Activated CD8-positive, alpha-beta memory T cell treated with anti-CD3 and anti-CD28 coated beads for 4 hours (primary cell): ENCODE data around the gene NLK.
"Not testable (repeated sequence)": the region's sequence is repeated elsewhere in the genome, so short reads cannot be mapped to it uniquely, and the experiment has no call there.

ENCODE experiments used
- DNase-seq, 2 donors: peaks; one replicate each; pipeline ENCODE4 v3.0.0-alpha.2; 2020; ENCODE audit warnings: low read depth in 2 of 2

The NLK gene

DNA sequence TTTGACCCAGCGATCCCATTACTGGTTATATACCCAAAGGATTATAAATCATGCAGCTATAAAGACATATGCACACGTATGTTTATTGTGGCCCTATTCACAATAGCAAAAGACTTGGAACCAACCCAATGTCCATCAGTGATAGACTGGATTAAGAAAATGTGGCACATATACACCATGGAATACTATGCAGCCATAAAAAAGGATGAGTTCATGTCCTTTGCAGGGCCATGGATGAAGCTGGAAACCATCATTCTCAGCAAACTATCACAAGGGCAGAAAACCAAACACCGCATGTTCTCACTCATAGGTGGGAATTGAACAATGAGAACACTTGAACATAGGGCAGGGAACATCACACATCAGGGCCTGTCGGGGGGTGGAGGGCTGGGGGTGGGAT lies 112.9 kb downstream of the NLK start:
- DNase-seq: not testable (repeated sequence)

- DNase-seq: no peak
Observed at GRCh38 chr17:28159004-28159403, 116.5 kb downstream of the NLK start.

DNA sequence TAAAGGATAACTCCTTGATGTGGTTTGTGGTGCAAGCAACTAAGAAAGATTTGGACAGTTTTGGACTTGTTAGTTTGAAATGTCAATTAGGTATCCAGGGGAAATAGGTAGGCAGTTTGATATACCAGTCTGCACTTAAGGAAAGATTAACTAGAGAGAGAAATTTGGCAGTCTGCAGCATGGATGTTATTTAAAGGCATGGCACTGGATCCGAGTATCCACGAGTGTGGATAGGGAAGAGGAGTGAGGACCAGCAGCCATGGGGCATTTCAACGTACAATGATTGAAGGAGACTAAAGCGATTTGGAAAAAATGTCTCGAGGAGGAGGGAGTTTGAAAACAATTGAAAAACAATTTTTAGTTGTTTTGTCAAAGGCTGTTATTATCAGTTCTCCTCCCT lies 117.4 kb downstream of the NLK start:
- no peak for DNase-seq

- no peak for DNase-seq
Observed at GRCh38 chr17:28160610-28161009, 118.1 kb downstream of the NLK start.

DNA sequence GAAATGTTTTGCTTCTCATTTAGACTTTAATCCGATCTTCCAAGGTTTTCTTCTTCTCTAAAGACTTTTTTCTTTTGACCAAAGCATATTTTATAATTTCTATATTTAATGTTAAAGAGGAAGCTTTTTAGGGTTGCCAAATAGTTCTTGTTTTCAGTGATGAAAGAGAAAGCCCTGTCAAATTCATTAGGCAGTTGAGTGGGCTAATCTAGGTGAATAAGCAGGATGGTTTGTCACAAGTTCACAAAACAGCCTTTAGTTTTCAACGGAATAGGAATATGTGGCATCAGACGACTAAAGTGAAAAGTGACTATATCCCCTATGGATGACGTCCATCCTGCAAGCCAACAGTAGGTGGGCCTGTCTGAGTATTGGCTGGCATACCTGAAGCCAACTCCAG lies 118.8 kb downstream of the NLK start:
- no peak for DNase-seq

GRCh38 chr17:28166478-28166877 lies 124.0 kb downstream of the NLK start:
- no peak for DNase-seq

DNA sequence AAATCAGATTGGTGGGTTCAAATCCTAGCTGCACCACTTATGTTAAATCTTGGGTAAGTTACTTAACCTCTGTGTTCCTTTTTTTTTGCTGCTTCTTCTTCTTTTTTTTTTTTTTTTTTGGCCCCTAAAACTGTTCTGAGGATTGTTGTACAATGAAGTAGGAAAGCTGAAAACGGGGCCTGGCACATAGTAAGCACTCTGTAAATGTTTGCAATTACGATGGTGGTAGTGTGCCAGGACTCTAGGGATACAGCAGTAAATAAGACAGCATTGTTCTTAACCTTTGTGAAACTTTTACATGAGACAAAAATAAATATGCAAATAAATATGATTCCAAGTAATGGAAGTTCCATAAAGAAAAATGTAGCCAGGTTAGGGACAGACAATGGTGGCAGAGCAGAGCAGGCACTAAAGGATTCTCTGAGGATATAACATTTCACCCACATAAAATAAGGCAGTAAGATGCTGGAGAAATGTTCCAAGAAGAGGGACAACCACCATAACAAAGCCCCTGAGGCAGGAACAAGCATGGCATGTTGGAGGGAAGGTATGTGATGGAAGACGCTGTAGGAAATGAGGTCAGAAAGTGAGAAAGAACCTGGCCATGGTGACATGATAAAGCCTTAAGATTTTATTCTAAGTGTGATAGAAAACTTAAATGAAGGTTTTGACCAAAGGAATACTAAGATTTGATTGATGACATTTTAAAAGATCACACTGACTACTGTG lies 127.3 kb downstream of the NLK start:
- DNase-seq: no peak

DNA sequence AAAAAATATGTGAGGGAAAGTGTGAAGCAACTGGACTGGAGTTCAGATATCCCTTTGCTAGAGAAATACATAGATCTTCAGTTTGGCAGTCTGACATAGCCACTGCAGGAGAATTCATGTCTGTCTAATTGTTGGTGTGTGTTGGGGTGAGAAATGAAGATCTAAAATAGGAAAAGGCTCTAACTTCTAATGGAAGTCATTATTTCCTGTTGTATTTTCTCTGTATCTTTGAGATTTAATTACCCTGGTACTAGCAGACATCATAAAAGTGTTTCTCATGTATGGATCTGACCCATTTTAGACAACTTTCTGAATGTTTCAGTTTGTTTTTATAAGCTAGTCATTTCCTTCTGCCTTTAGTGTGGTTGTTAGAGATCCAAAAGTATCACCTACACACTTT lies 128.3 kb downstream of the NLK start:
- DNase-seq: no peak

GRCh38 chr17:28173031-28173561 lies 130.6 kb downstream of the NLK start:
- DNase-seq: no peak

DNA sequence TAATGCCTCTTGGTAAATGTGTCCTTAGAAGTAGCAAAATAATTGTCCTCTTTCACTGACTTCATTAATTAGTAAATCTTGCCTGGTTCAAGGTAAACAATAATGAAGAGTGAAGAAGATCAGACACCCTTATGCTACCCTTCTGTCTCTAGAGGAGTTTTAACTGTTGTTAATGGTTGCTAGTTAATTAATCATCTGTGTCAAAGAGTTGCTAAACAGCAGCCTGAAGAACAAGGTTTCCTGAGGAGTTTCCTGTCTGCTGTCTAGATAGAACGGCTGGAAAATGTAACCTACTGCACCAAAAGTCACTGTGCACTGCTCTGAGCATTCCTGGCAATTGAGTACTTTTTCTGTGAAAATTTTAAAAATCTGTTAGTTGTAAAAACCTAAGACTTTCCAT lies 131.3 kb downstream of the NLK start:
- DNase-seq: no peak

- DNase-seq: peak; percentile 13
Observed at GRCh38 chr17:28174352-28175046, 132.0 kb downstream of the NLK start.

DNA sequence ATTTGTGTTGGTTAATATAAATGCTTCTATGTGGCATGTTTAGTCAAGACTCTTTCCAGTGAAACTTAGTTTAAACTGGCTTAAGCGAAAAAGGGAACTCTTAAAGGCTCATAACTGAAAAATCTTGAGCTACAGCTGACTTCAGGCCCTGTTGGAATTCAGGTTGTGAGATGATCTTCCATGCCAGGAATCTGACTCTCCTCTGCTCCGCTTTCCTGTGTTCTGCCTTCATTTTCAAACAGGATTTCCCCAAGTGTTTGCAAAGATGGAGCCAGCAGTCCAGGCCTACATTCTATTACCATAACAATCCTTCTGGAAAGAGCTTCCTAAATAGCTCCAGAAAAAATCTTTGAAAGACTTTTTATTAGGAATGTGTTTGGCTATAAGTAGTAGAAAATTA lies 134.9 kb downstream of the NLK start:
- DNase-seq: no peak

GRCh38 chr17:28178800-28179199 lies 136.3 kb downstream of the NLK start:
- no peak for DNase-seq

GRCh38 chr17:28180449-28180848 lies 138.0 kb downstream of the NLK start:
- no peak for DNase-seq

- DNase-seq: no peak
Observed at GRCh38 chr17:28181568-28181967, 139.1 kb downstream of the NLK start.

GRCh38 chr17:28182559-28182958 lies 140.1 kb downstream of the NLK start:
- DNase-seq: no peak

DNA sequence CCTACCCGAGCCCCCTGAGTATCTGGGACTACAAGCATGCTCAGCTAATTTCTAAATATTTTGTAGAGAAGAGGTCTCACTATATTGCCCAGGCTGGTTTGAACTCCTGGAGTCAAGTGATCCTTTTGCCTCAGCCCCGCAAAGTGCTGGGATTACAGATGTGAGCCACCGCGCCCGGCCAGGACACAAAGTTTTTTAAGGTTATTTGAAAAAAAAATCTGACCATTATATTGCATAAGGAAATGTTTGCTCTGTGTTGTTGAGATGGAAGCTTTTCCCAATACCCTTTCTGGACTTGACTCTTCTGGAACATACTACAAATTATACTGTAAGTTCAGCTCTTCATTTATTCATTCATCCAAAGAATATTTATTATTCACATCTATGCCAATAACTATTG lies 143.2 kb downstream of the NLK start:
- no peak for DNase-seq

DNA sequence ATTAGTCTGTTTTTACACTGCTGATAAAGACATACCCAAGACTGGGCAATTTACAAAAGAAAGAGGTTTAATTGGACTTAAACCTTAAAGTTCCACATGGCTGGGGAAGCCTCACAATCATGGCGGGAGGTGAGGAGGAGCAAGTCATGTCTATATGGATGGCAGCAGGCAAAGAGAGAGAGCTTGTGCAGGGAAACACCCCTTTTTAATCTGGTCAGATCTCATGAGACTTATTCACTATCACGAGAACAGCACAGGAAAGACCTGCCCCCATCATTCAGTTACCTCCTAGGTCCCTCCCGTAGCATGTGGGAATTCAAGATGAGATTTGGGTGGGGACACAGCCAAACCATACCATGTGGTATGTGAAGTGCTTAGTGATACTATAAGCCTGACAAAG lies 144.0 kb downstream of the NLK start:
- DNase-seq: not testable (repeated sequence)

DNA sequence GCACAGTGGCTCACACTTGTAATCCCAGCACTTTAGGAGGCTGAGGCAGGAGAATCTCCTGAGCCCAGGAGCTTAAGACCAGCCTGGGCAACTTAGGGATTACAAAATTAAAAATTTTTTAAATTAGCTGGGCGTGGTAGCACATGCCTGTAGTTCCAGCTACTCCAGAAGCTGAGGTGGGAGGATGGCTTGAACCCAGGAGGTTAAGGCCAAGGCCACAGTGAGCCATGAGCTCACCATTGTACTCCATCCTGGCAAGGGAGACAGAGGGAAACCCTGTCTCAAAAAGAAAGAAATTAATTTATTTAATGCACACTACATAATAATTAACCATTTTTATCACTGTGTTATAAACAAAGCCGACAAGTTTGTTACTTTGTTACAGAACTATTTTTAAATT lies 145.5 kb downstream of the NLK start:
- DNase-seq: no peak

DNA sequence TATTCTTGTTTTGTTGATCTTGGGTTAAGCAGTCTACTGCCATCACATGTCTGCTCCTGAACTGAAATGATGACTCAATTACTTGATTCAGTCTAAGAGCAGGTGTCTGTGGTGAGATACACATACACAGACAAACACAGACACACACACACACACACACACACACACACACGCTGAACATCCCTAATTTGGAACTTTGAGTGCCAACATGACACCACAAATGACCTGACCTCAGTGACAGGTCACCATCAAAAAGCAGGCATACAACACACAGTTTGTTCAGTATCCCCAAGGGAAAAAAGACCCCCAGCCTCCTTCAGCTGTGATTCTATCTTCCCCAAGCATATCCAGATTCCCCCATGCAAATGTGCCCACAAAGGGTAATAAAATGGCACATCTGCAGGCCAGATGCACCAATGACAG lies 146.4 kb downstream of the NLK start:
- no peak for DNase-seq

- no peak for DNase-seq
Observed at GRCh38 chr17:28189667-28190066, 147.2 kb downstream of the NLK start.

- no peak for DNase-seq
Observed at GRCh38 chr17:28191018-28191417, 148.5 kb downstream of the NLK start.

GRCh38 chr17:28193241-28193640 lies 150.8 kb downstream of the NLK start:
- DNase-seq: no peak
